Inferior parietal cortex (tissue), 1 donor: ENCODE data around the gene ID1.
"Not testable (repeated sequence)": the region's sequence is repeated elsewhere in the genome, so short reads cannot be mapped to it uniquely, and the experiment has no call there.

Source experiments
- DNase-seq: peaks from one replicate; pipeline ENCODE4 v3.0.0-alpha.2; 2016; ENCODE audit errors: extremely low spot score

Gene ID1

GRCh38 chr20:31637660-31638059 lies 32.6 kb downstream of the ID1 start, which contains the start of gene COX4I2:
Gene COX4I2, plus strand, starts transcription at chr20:31637912. Its CDS starts 1,106 bp downstream, at chr20:31639018.
- no peak for DNase-seq

GRCh38 chr20:31638317-31638716 lies 33.2 kb downstream of the ID1 start:
- no peak for DNase-seq

- no peak for DNase-seq
Measured at GRCh38 chr20:31638816-31639215, 33.7 kb downstream of the ID1 start.

- DNase-seq = no peak
Measured at GRCh38 chr20:31640259-31640658, 35.2 kb downstream of the ID1 start.

- no peak for DNase-seq
Measured at GRCh38 chr20:31641391-31641790, 36.3 kb downstream of the ID1 start.

GRCh38 chr20:31642837-31643236 lies 37.7 kb downstream of the ID1 start:
- DNase-seq = no peak

- no peak for DNase-seq
Measured at GRCh38 chr20:31643522-31643921, 38.4 kb downstream of the ID1 start.

GRCh38 chr20:31644701-31645100 lies 39.6 kb downstream of the ID1 start:
- DNase-seq = no peak

- DNase-seq = not testable (repeated sequence)
Measured at GRCh38 chr20:31648104-31648503, 43.0 kb downstream of the ID1 start.

GRCh38 chr20:31652917-31653396 lies 47.9 kb downstream of the ID1 start:
- no peak for DNase-seq

GRCh38 chr20:31653561-31653960 lies 48.5 kb downstream of the ID1 start:
- DNase-seq = no peak

- DNase-seq = no peak
Measured at GRCh38 chr20:31654534-31654933, 49.4 kb downstream of the ID1 start.
